Right atrium auricular region (tissue), 2 donors: Measurements from ENCODE around the gene TMEM259. TPM values are rescaled to one million over a fixed set of nuclear protein-coding genes. Genes with fewer than 3 reads are reported as not detected.

Experiments used
- DNase-seq: peaks from one replicate; pipeline ENCODE4 v3.0.0-alpha.2; 2019; ENCODE audit warnings: low spot score
- H3K27ac ChIP-seq, 2 donors: fragments of 200-600 bp; sonication (generic); 1 replicate in 1 of 2; 2 replicates in 1 of 2; pipeline ENCODE4 v1.5.1; 2016 to 2019
- H3K27me3 ChIP-seq, 2 donors: fragments of 200-600 bp; sonication (generic); one replicate each; pipeline versions ENCODE4 v1.5.1 to v1.6.0; 2017 to 2019
- H3K36me3 ChIP-seq: fragments of 200-600 bp; sonication (generic); one replicate; pipeline ENCODE4 v1.5.1; 2016
- H3K4me1 ChIP-seq, 2 donors: fragments of 200-600 bp; sonication (generic); one replicate each; pipeline versions ENCODE4 v1.5.1 to v1.6.0; 2017 to 2019
- H3K4me3 ChIP-seq, 2 donors: fragments of 200-600 bp; sonication (generic); 1 replicate in 1 of 2; 2 replicates in 1 of 2; pipeline ENCODE4 v1.5.1; 2017 to 2019; ENCODE audit warnings: mild to moderate bottlenecking in 1 of 2, moderate library complexity in 1 of 2
- H3K9me3 ChIP-seq, 2 donors: fragments of 200-600 bp; sonication (generic); one replicate each; pipeline ENCODE4 v1.5.1; 2019
- total RNA-seq, 2 donors: library from RNA; depleted of rRNA; stranded (reverse); fragments of >200 nt; gene quantifications; one replicate each; pipeline ENCODE4 v1.1.0, GENCODE V29; 2016
- TF ChIP-seq, protein P1 (sequence below), 2 donors: fragments of 200-600 bp; sonication (generic); IDR thresholded peaks; one replicate each; pipeline ENCODE4 v1.5.1; 2019; ENCODE audit warnings: antibody characterized with exemption in 2 of 2

The TMEM259 gene
- total RNA-seq, 2 donors from 2014 or later = 129 to 170 TPM

DNA sequence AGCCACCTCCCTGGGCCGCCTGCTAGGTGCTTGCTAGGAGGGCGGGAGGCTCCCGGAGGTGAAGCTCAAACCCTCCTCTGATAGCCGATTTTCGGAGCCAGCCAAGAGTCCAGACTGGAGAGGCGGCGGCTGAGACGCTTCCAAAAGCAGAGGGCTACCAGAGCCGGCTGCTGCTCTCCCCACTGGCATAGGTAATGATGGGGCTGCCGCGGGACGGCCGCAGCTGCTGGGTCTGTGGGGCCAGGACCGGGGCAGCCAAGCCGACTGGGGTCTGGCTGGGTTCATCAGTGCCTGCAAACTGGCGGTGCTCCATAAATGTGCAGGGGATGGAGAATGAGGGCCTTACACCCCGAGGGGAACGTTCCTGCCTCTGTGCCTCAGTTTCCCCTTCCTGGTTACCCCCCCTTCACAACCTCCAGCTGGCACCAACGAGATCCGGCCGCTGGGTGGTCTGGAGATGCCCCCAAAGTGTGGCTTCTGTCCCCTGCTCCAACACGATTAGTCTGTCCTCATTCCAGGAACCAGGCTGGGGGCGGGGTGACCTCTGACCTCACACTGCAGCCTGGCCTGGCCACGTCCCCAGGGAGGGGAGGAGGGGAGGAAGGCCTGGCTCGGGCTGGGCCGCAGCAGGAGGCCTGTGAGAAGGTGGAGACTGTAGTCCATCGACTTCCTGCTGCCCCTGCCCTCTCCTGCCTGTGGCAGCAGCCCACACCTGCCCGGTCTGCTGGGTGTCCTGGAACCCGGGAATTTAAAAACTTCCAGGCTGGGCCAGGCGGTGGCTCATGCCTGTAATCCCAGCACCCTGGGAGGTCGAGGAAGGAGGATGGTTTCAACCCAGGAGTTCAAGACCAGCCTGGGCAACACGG lies 40.6 kb downstream of the TMEM259 start:
- Histone ChIP-seq H3K4me1 (peaks cover 0 to 25% of the 10 kb centered on the region in 2 donors), H3K9me3 (no peaks in the 10 kb centered on the region), H3K36me3 (no peaks in the 10 kb centered on the region), H3K4me3 (no peak overlapping the region), H3K27me3 (no peaks in the 10 kb centered on the region), H3K27ac (no peak overlapping the region)
- TF ChIP-seq, protein P1, sequence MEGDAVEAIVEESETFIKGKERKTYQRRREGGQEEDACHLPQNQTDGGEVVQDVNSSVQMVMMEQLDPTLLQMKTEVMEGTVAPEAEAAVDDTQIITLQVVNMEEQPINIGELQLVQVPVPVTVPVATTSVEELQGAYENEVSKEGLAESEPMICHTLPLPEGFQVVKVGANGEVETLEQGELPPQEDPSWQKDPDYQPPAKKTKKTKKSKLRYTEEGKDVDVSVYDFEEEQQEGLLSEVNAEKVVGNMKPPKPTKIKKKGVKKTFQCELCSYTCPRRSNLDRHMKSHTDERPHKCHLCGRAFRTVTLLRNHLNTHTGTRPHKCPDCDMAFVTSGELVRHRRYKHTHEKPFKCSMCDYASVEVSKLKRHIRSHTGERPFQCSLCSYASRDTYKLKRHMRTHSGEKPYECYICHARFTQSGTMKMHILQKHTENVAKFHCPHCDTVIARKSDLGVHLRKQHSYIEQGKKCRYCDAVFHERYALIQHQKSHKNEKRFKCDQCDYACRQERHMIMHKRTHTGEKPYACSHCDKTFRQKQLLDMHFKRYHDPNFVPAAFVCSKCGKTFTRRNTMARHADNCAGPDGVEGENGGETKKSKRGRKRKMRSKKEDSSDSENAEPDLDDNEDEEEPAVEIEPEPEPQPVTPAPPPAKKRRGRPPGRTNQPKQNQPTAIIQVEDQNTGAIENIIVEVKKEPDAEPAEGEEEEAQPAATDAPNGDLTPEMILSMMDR (IDR thresholded peaks at IDR 0.05) = no peak
- DNase-seq = no peak

DNA sequence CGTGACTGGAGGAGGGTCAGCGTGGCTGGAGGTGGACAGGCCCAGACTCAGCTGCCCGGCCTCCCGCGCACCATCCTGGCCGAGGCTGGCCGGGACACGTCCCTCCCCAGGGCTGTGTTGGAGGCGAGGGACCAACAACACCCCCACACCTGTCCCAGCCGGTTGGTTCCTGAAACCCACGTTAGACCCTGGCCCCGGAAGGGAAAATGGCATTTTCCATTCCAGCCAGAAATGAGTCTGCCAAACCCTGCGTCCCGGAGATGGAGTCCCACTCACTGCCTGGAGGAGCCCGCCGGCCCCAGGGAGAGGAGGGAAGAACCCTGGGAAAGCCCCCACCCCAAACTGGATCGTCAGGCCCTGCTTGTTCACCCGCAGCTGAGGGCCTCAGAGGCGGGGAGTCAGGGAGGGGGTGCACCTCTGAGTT lies 41.6 kb downstream of the TMEM259 start:
- TF ChIP-seq, protein P1 (IDR thresholded peaks at IDR 0.05) = no peak
- DNase-seq = no peak

DNA sequence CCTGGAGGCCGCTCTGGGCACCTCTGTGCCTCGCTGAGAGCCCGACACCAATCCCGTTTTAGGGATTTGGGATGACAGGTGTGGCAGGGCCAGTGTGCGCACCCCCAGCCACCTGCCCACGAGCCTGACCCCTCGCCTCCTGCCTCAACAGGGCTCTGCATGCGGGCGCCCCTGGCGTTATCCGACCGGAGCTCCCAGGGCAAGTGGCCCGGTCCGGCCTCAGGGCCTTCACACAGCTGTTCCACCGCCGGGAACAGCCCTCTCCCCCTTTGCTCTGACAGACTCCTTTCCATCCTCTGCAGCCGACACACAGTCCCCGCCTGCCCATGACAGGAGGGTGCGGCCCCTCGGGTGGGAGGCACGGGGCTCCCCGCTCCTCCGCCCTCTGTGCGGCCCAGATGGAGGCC lies 43.9 kb downstream of the TMEM259 start:
- Histone ChIP-seq H3K27ac (no peak overlapping the region), H3K27me3 (no peaks in the 10 kb centered on the region), H3K9me3 (no peaks in the 10 kb centered on the region), H3K36me3 (no peaks in the 10 kb centered on the region), H3K4me1 (no peaks in the 10 kb centered on the region), H3K4me3 (no peak overlapping the region)
- DNase-seq = no peak
- TF ChIP-seq, protein P1 (IDR thresholded peaks at IDR 0.05) = no peak

More for the DNA sequence above, 41.6 kb downstream of the TMEM259 start:
- H3K36me3 ChIP-seq = no peaks in the 10 kb centered on the region
- no peaks in the 10 kb centered on the region for H3K27me3 ChIP-seq
- peaks cover 0 to 17% of the 10 kb centered on the region in 2 donors for H3K4me1 ChIP-seq
- H3K27ac ChIP-seq = no peak overlapping the region
- H3K9me3 ChIP-seq = no peaks in the 10 kb centered on the region
- no peak overlapping the region for H3K4me3 ChIP-seq

DNA sequence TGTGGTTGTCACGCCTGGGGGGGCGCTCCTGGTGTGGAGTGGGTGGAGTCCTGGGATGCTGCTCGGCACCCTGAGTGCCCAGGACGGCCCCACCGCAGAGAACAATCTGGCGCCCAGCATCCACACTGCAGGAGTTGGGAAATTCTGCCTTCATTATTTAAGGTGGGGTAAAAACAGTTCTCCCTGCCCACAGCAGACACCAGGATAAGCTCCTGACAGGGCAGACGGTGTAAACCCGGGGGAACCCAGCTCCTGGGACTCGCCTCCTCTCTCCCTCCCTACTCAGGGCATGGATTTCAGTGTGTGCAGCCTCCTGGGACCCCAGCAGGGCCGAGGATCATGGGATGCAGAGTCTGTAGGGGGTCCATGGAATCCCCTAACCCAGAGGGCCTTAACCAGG lies 44.4 kb downstream of the TMEM259 start:
- no peak for DNase-seq
- TF ChIP-seq, protein P1 (IDR thresholded peaks at IDR 0.05) = no peak
- Histone ChIP-seq H3K27ac (no peak overlapping the region), H3K9me3 (no peaks in the 10 kb centered on the region), H3K36me3 (peaks cover 4% of the 10 kb centered on the region), H3K27me3 (no peaks in the 10 kb centered on the region), H3K4me1 (no peaks in the 10 kb centered on the region), H3K4me3 (no peak overlapping the region)

DNA sequence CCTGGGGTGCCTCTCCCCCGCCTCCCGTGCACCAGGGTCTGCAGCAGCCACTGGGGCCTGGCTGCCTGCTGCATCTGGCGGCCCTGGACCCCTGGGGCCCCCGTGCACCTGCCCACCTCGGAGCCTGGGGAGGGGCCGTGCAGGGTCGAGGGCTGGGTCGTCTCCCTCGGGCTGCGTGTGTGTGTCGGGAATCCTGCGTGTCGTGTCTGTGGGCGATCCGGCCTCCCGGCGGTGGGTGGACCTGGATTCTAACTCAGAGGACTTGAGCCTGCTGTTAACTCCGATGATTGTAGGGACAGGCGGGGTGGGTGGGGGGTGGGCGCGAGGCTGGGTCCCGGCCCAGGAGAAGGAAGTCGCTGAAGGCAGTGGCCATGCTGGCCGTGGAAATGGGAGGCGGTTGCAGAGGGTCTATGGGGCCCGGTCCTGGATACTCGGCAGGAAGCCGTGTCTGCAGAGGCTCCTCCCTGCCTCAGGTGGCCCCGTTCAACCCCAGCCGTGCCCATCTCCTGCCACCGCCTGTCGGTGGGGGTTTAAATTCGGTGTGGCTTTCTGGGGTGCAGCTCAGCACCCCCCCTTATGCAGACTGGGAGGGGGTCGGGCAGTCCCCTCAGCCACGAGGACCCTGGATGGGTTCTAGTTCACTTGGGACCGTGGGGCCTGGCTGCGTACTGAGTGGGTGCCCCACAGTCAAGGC lies 46.2 kb downstream of the TMEM259 start:
- peaks cover 15% of the 10 kb centered on the region for H3K36me3 ChIP-seq
- no peaks in the 10 kb centered on the region for H3K27me3 ChIP-seq
- no peaks in the 10 kb centered on the region for H3K4me1 ChIP-seq
- H3K4me3 ChIP-seq = no peak overlapping the region
- TF ChIP-seq, protein P1 (IDR thresholded peaks at IDR 0.05) = no peak
- H3K27ac ChIP-seq = no peak overlapping the region
- H3K9me3 ChIP-seq = peaks cover 0 to 7% of the 10 kb centered on the region in 2 donors
- DNase-seq = no peak
